Motor neuron (in vitro differentiated cells): Measurements from ENCODE around the gene ERVV-1. TPM values are rescaled to one million over a fixed set of nuclear protein-coding genes. Genes with fewer than 3 reads are reported as not detected.

Source experiments
- ATAC-seq, 8 experiments: fragments of 200-7000 bp; cut with Tn5 transposase; replicated peaks in 6 of 8; 2 replicates each; pipeline ENCODE4 v1.8.0; 2021; ENCODE audit warnings: mild to moderate bottlenecking in 8 of 8, moderate library complexity in 8 of 8
- H3K27ac ChIP-seq, 2 donors: fragments of 250-450 bp; sonication (Bioruptor Pico); 2 replicates each; pipeline ENCODE4 v1.9.0; 2021; ENCODE audit warnings: antibody characterized with exemption in 2 of 2, mild to moderate bottlenecking in 2 of 2, moderate library complexity in 1 of 2
- H3K4me1 ChIP-seq, 2 donors: fragments of 250-450 bp; sonication (Bioruptor Pico); replicated peaks in 1 of 2; 2 replicates each; pipeline ENCODE4 v1.6.1; 2021; ENCODE audit warnings: antibody characterized with exemption in 2 of 2, mild to moderate bottlenecking in 2 of 2, moderate library complexity in 1 of 2
- H3K4me3 ChIP-seq, 5 donors: fragments of 250-450 bp; sonication (Bioruptor Pico); 2 replicates each; pipeline ENCODE4 v1.9.0; 2021; ENCODE audit warnings: antibody characterized with exemption in 5 of 5, mild to moderate bottlenecking in 5 of 5, moderate library complexity in 4 of 5
- WGBS, 10 experiments: fragments of 450-650 bp; shearing (Covaris generic); methylation state at CpG; one replicate each; pipeline ENCODE4 v1.0.0; 2022; 5-methylcytosine and 5-hydroxymethylcytosine counted together
- in situ Hi-C, 9 experiments: fragments of 400-800 bp; cut with MboI; loops; one replicate each; pipeline ENCODE4 v1.15.0; 2021; ENCODE audit warnings: low sequenced_read_pairs in 9 of 9, low pct_unique_long_range_greater_than_20kb in 2 of 9; ENCODE audit not compliant: unreplicated experiment in 9 of 9
- total RNA-seq, 8 experiments: library from RNA; unstranded; fragments of 300-600 nt; gene quantifications; 2 replicates each; pipeline versions ENCODE4 v1.2.3 to v1.2.4, GENCODE V29; 2022

The ERVV-1 gene
- total RNA-seq, 8 experiments from 2014 or later, result 0.05 to 1.1 (median 0.43) TPM; not detected in 2

GRCh38 chr19:53037101-53038097 lies 23.7 kb downstream of the ERVV-1 start:
- Histone ChIP-seq H3K4me3 (peak overlapping the region; percentile 35 to 55 (median 54)), H3K27ac (no peak overlapping the region), H3K4me1 (peaks cover 0 to 5% of the 10 kb centered on the region in 2 donors)
- WGBS, 10 experiments, result 5 to 71% (median 27%) methylated on average over 1 to 18 of the region's 52 CpGs; no CpG with 5 or more reads in 2 of the 10 experiments
- in situ Hi-C loops, result no loop called here
- ATAC-seq, result peak in 7 of 8 experiments; percentile 66 to 99 (median 91)

- 40 to 88% (median 80%) methylated on average over 1 of the region's 1 CpG; no CpG with 5 or more reads in 5 of the 10 experiments for WGBS, 10 experiments
These were observed 27.6 kb downstream of the ERVV-1 start for GRCh38 chr19:53041366-53041765.

GRCh38 chr19:53045536-53045935 lies 31.8 kb downstream of the ERVV-1 start:
- Histone ChIP-seq H3K4me1 (no peaks in the 10 kb centered on the region), H3K27ac (no peak overlapping the region), H3K4me3 (no peak overlapping the region)
- in situ Hi-C loops, result no loop called here
- no peak for ATAC-seq
- WGBS, 10 experiments, result 0 to 92% (median 66%) methylated on average over 1 to 11 of the region's 16 CpGs; no CpG with 5 or more reads in 4 of the 10 experiments

More at GRCh38 chr19:53041366-53041765, 27.6 kb downstream of the ERVV-1 start:
- Histone ChIP-seq H3K4me1 (peaks cover 0 to 5% of the 10 kb centered on the region in 2 donors), H3K27ac (no peak overlapping the region), H3K4me3 (no peak overlapping the region)
- no peak for ATAC-seq
- in situ Hi-C loops, result no loop called here

- in situ Hi-C loops, result no loop called here
- no peak for ATAC-seq
- 46 to 80% (median 62%) methylated on average over 2 of the region's 2 CpGs; no CpG with 5 or more reads in 5 of the 10 experiments for WGBS, 10 experiments
- no peak overlapping the region for H3K4me3 ChIP-seq
- no peak overlapping the region for H3K27ac ChIP-seq
- H3K4me1 ChIP-seq, result no peaks in the 10 kb centered on the region
These were observed 33.7 kb downstream of the ERVV-1 start for GRCh38 chr19:53047379-53047778.

GRCh38 chr19:53055117-53055516 lies 41.4 kb downstream of the ERVV-1 start:
- peaks cover 0 to 3% of the 10 kb centered on the region in 2 donors for H3K4me1 ChIP-seq
- in situ Hi-C loops, result no loop called here
- peak in 4 of 8 experiments; percentile 15 to 67 (median 46) for ATAC-seq
- H3K27ac ChIP-seq, result no peak overlapping the region
- WGBS, 10 experiments, result 33 to 80% (median 37%) methylated on average over 1 to 2 of the region's 2 CpGs; no CpG with 5 or more reads in 6 of the 10 experiments
- H3K4me3 ChIP-seq, result no peak overlapping the region

- peak in 7 of 8 experiments; percentile 36 to 93 (median 72) for ATAC-seq
These were observed 44.3 kb downstream of the ERVV-1 start for GRCh38 chr19:53057904-53058580.

More at GRCh38 chr19:53057904-53058580, 44.3 kb downstream of the ERVV-1 start:
- Histone ChIP-seq H3K4me3 (peak overlapping the region; percentile 25 to 41 (median 38)), H3K27ac (no peak overlapping the region), H3K4me1 (peaks cover 0 to 3% of the 10 kb centered on the region in 2 donors)
- WGBS, 10 experiments, result 0% methylated on average over 3 of the region's 59 CpGs; no CpG with 5 or more reads in 9 of the 10 experiments
- in situ Hi-C loops, result no loop called here

Other genes starting within 250 kb of the ERVV-1 start
- gene ZNF600, start 227.1 kb upstream of the ERVV-1 start, total RNA-seq, result 10 to 100 TPM in 1 of 8 experiments, 1 to 10 TPM in 5, under 1 TPM in 2; 0.55 to 10.8 (median 2.1) TPM
- gene ZNF28, start 192.3 kb upstream of the ERVV-1 start, total RNA-seq, result 10 to 100 TPM; 10.8 to 39.0 (median 14.3) TPM
- gene ZNF468, start 156.3 kb upstream of the ERVV-1 start, total RNA-seq, result 10 to 100 TPM in 7 of 8 experiments, 1 to 10 TPM in 1; 8.2 to 29.5 (median 20.1) TPM
- gene ZNF320, start 116.3 kb upstream of the ERVV-1 start, total RNA-seq, result 10 to 100 TPM in 6 of 8 experiments, 1 to 10 TPM in 2; 6.1 to 24.4 (median 14.9) TPM
- 1 to 10 TPM in 7 of 8 experiments, under 1 TPM in 1; 0.90 to 3.6 (median 2.6) TPM for gene ZNF888, start 90.5 kb upstream of the ERVV-1 start, total RNA-seq
- gene ZNF816, start 51.0 kb upstream of the ERVV-1 start, total RNA-seq, result 10 to 100 TPM in 3 of 8 experiments, 1 to 10 TPM in 5; 1.9 to 15.3 (median 8.9) TPM
- 1 to 10 TPM in 1 of 8 experiments, under 1 TPM in 3, not detected in 4; 0.09 to 3.3 (median 0.16) TPM for gene ERVV-2, start 30.8 kb downstream of the ERVV-1 start, total RNA-seq
- gene ZNF160, start 89.5 kb downstream of the ERVV-1 start, total RNA-seq, result 10 to 100 TPM; 22.4 to 72.2 (median 36.3) TPM
- gene ZNF415, start 119.0 kb downstream of the ERVV-1 start, total RNA-seq, result 10 to 100 TPM in 5 of 8 experiments, 1 to 10 TPM in 2, not detected in 1; 2.5 to 24.3 (median 15.4) TPM
- 10 to 100 TPM in 2 of 8 experiments, 1 to 10 TPM in 6; 1.5 to 14.4 (median 9.3) TPM for gene ZNF347, start 145.1 kb downstream of the ERVV-1 start, total RNA-seq
- gene ZNF665, start 179.4 kb downstream of the ERVV-1 start, total RNA-seq, result 1 to 10 TPM in 7 of 8 experiments, not detected in 1; 1.7 to 5.2 (median 3.6) TPM
- 10 to 100 TPM in 5 of 8 experiments, 1 to 10 TPM in 2, under 1 TPM in 1; 0.58 to 39.1 (median 14.6) TPM for gene ZNF677, start 241.0 kb downstream of the ERVV-1 start, total RNA-seq
- gene VN1R2, start 244.4 kb downstream of the ERVV-1 start, total RNA-seq, result under 1 TPM in 1 of 8 experiments, not detected in 7; 0.29 TPM